MM.1S (cell line): ENCODE results near the gene SP8.
"Not testable (repeated sequence)": the region's sequence is repeated elsewhere in the genome, so short reads cannot be mapped to it uniquely, and the experiment has no call there.

ENCODE experiments used
- DNase-seq: peaks from one replicate; pipeline ENCODE4 v3.0.0-alpha.2; 2015
- H2AFZ ChIP-seq: fragments of 300-600 bp; sonication (generic); 2 replicates; pipeline ENCODE4 v1.6.0; 2016; ENCODE audit warnings: antibody characterized with exemption, low read length
- H3F3A ChIP-seq: fragments of 300-600 bp; sonication (generic); 2 replicates; pipeline ENCODE4 v1.6.1; 2016; ENCODE audit warnings: mild to moderate bottlenecking, antibody characterized with exemption, low read length, moderate library complexity, mixed read lengths; ENCODE audit not compliant: insufficient read depth
- H3K27ac ChIP-seq: fragments of 300-600 bp; sonication (generic); 2 replicates; pipeline ENCODE4 v1.5.1; 2016; ENCODE audit warnings: mild to moderate bottlenecking, low read length
- H3K27me3 ChIP-seq: fragments of 300-600 bp; sonication (generic); replicated peaks from 2 replicates; pipeline ENCODE4 v1.6.0; 2016; ENCODE audit warnings: low read length; ENCODE audit not compliant: insufficient read depth
- H3K36me3 ChIP-seq: fragments of 300-600 bp; sonication (generic); replicated peaks from 2 replicates; pipeline ENCODE4 v1.6.1; 2016; ENCODE audit warnings: mild to moderate bottlenecking, low read length, mixed read lengths; ENCODE audit not compliant: insufficient read depth
- H3K4me1 ChIP-seq: fragments of 300-600 bp; sonication (generic); 2 replicates; pipeline ENCODE4 v1.6.1; 2016; ENCODE audit warnings: low read length, mixed read lengths
- H3K4me2 ChIP-seq: fragments of 300-600 bp; sonication (generic); 2 replicates; pipeline ENCODE4 v1.6.0; 2016; ENCODE audit warnings: low read depth, low read length
- H3K4me3 ChIP-seq: fragments of 300-600 bp; sonication (generic); 2 replicates; pipeline ENCODE4 v1.5.1; 2016; ENCODE audit warnings: low read length, mixed read lengths
- H3K79me2 ChIP-seq: fragments of 300-600 bp; sonication (generic); 2 replicates; pipeline ENCODE4 v1.6.1; 2016; ENCODE audit warnings: mixed run types, low read length, mixed read lengths
- H3K9ac ChIP-seq: fragments of 300-600 bp; sonication (generic); 2 replicates; pipeline ENCODE4 v1.6.1; 2016; ENCODE audit warnings: low read length, mixed read lengths
- H3K9me2 ChIP-seq: fragments of 300-600 bp; sonication (generic); replicated peaks from 2 replicates; pipeline ENCODE4 v1.6.1; 2016; ENCODE audit warnings: mild to moderate bottlenecking, low read length, mixed read lengths; ENCODE audit not compliant: insufficient read depth
- H3K9me3 ChIP-seq: fragments of 300-600 bp; sonication (generic); replicated peaks from 2 replicates; pipeline ENCODE4 v1.6.1; 2016; ENCODE audit warnings: mild to moderate bottlenecking, low read length, mixed read lengths; ENCODE audit not compliant: insufficient read depth
- H4K20me1 ChIP-seq: fragments of 300-600 bp; sonication (generic); 2 replicates; pipeline ENCODE4 v1.6.1; 2016; ENCODE audit warnings: mild to moderate bottlenecking, low read length, moderate library complexity, mixed read lengths; ENCODE audit not compliant: insufficient read depth
- EZH2 ChIP-seq: fragments of 300-600 bp; sonication (generic); optimal IDR thresholded peaks from 2 replicates; pipeline ENCODE3; 2017; ENCODE audit warnings: low read depth, mild to moderate bottlenecking, antibody characterized with exemption, low read length, mixed read lengths
- EZH2phosphoT487 ChIP-seq: fragments of 300-600 bp; sonication (generic); IDR thresholded peaks from 2 replicates; pipeline ENCODE4 v1.6.1; 2018; ENCODE audit warnings: antibody characterized with exemption, low read length
- TF ChIP-seq, protein P1 (sequence below): fragments of 300-600 bp; sonication (generic); IDR thresholded peaks from 2 replicates; pipeline ENCODE4 v1.5.1; 2016; ENCODE audit warnings: antibody characterized with exemption, low read length, mixed read lengths

Gene SP8

DNA sequence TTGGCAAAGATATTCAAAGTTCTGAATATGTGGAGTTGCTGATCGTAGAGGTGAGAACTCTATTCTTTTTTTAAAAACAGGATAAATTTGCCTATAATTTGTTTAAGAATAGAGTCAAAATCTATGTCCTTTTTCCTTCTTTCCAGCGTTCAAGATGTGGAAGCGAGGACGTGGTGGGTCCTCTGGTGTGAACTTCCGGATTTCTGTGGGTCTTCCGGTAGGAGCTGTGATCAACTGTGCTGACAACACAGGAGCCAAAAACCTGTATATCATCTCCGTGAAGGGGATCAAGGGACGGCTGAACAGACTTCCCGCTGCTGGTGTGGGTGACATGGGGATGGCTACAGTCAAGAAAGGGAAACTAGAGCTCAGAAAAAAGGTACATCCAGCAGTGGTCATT is 40.5 kb upstream of the SP8 start:
- TF ChIP-seq, protein P1, sequence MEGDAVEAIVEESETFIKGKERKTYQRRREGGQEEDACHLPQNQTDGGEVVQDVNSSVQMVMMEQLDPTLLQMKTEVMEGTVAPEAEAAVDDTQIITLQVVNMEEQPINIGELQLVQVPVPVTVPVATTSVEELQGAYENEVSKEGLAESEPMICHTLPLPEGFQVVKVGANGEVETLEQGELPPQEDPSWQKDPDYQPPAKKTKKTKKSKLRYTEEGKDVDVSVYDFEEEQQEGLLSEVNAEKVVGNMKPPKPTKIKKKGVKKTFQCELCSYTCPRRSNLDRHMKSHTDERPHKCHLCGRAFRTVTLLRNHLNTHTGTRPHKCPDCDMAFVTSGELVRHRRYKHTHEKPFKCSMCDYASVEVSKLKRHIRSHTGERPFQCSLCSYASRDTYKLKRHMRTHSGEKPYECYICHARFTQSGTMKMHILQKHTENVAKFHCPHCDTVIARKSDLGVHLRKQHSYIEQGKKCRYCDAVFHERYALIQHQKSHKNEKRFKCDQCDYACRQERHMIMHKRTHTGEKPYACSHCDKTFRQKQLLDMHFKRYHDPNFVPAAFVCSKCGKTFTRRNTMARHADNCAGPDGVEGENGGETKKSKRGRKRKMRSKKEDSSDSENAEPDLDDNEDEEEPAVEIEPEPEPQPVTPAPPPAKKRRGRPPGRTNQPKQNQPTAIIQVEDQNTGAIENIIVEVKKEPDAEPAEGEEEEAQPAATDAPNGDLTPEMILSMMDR = no peak
- TF ChIP-seq EZH2phosphoT487 (no peak), EZH2 (no peak)
- Histone ChIP-seq H3F3A (no peaks in the 10 kb centered on the region), H3K4me3 (no peak overlapping the region), H3K27me3 (no peaks in the 10 kb centered on the region), H3K27ac (no peak overlapping the region), H3K79me2 (no peaks in the 10 kb centered on the region), H3K4me2 (no peak overlapping the region), H3K9me3 (no peaks in the 10 kb centered on the region), H3K9me2 (no peaks in the 10 kb centered on the region), H3K36me3 (no peaks in the 10 kb centered on the region), H2AFZ (no peak overlapping the region), H4K20me1 (no peaks in the 10 kb centered on the region), H3K4me1 (peaks cover 14% of the 10 kb centered on the region), H3K9ac (no peak overlapping the region)
- no peak for DNase-seq

GRCh38 chr7:20826243-20826642 is 39.6 kb upstream of the SP8 start:
- Histone ChIP-seq H3K4me3 (no peak overlapping the region), H3K79me2 (no peaks in the 10 kb centered on the region), H3K27me3 (no peaks in the 10 kb centered on the region), H3K27ac (peak overlapping the region; percentile 15; the same call in 1 of the 2 replicates), H3K9me3 (no peaks in the 10 kb centered on the region), H3K4me2 (no peak overlapping the region), H3K4me1 (peaks cover 14% of the 10 kb centered on the region), H3K9me2 (no peaks in the 10 kb centered on the region), H3K9ac (no peak overlapping the region), H2AFZ (no peak overlapping the region), H3K36me3 (no peaks in the 10 kb centered on the region), H4K20me1 (no peaks in the 10 kb centered on the region), H3F3A (no peaks in the 10 kb centered on the region)
- DNase-seq = no peak
- TF ChIP-seq EZH2 (no peak), EZH2phosphoT487 (no peak)
- TF ChIP-seq, protein P1 = no peak

- Histone ChIP-seq H3K27ac (peak overlapping the region; percentile 15; the same call in 1 of the 2 replicates), H3K79me2 (no peaks in the 10 kb centered on the region), H3K27me3 (no peaks in the 10 kb centered on the region), H3K36me3 (no peaks in the 10 kb centered on the region), H2AFZ (peak overlapping the region; percentile 21; the same call in 1 of the 2 replicates), H4K20me1 (no peaks in the 10 kb centered on the region), H3K9ac (no peak overlapping the region), H3K9me3 (no peaks in the 10 kb centered on the region), H3K4me1 (peaks cover 14% of the 10 kb centered on the region), H3K4me3 (no peak overlapping the region), H3K4me2 (peak overlapping the region; percentile 21; the same call in 1 of the 2 replicates), H3K9me2 (no peaks in the 10 kb centered on the region), H3F3A (no peaks in the 10 kb centered on the region)
- no peak for TF ChIP-seq EZH2
- TF ChIP-seq, protein P1 = no peak
- no peak for TF ChIP-seq EZH2phosphoT487
- DNase-seq = peak; percentile 60
Observed at GRCh38 chr7:20825555-20825954, 38.9 kb upstream of the SP8 start.

DNA sequence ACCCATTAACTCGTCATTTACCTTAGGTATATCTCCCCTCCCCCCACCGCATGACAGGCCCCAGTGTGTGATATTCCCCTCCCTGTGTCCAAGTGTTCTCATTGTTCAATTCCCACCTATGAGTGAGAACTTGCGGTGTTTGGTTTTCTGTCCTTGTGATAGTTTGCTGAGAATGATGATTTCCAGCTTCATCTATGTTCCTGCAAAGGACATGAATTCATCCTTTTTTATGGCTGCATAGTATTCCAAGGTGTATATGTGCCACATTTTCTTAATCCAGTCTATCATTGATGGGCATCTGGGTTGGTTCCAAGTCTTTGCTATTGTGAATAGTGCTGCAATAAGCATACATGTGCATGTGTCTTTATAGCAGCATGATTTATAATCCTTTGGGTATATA is 34.7 kb upstream of the SP8 start:
- H3K9ac ChIP-seq, H3K4me2 ChIP-seq, H3K9me3 ChIP-seq, DNase-seq, H3K36me3 ChIP-seq, H3K9me2 ChIP-seq, H3K79me2 ChIP-seq, H3K27me3 ChIP-seq, H4K20me1 ChIP-seq, H3K4me3 ChIP-seq, H3K4me1 ChIP-seq, H3F3A ChIP-seq, H3K27ac ChIP-seq, H2AFZ ChIP-seq: not testable (repeated sequence)
